Posterior vena cava (tissue), 2 donors: Measurements from ENCODE around the gene MCMBP. TPM values are rescaled to one million over a fixed set of nuclear protein-coding genes. Genes with fewer than 3 reads are reported as not detected.

Experiments
- DNase-seq: peaks from one replicate; pipeline ENCODE4 v3.0.0-alpha.2; 2020; ENCODE audit warnings: low spot score
- intact Hi-C, 2 donors: fragments of 100-400 bp; cut with DNase I; formaldehyde crosslinking; loops; one replicate each; pipeline versions ENCODE4 v1.14.1 to v1.14.2; 2022 to 2023
- total RNA-seq, 2 donors: library from RNA; stranded (reverse); fragmentation: NEBNext Ultra II Directional; extraction: Animal tissue kit (Norgen Biotek cat#: 25700); gene quantifications; one replicate each; pipeline ENCODE4 v1.2.1, GENCODE V29; 2021
- donor health status: DM: yes; HTN: yes; CAD: no.
- donor health status: DM: yes; HTN: yes; CAD: no.

MCMBP gene
- total RNA-seq, 2 donors from 2014 or later, result 42.7 to 50.5 TPM

DNA sequence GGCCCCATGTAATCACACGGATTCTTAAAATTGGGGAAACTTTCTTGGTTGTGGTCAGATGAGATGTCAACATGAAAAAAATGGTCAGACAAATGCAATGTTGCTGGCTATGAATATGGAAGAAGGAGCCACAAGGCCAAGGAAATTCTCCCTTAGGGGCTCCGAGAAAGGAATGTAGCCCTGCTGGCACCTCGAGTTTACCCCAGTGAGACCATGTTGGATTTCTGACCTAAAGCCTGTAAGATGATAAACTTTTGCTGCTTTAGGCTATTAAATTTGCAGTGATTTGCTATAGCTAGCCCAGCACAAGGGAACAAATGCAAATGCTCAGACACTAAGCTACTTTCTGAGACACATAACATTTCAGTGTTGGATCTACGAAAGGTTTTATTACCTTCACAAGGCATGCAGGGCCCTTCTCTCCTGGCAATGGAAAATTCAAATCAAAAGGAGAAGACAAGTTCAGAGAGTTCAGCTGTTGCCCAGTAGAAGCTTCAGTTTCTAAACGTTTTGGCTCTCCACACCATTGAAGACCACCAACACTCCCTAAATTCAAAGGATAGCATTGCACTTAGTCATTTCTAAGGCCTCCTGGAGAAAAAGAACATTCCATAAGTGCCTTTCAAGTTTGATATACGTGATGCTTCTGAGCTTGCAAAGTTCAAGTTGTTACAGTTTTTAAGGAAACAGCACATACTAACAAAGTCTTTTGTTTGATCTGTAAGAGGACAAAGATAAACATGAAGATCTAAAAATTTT lies 23.4 kb downstream of the MCMBP start:
- intact Hi-C loops, result no loop called here
- no peak for DNase-seq

DNA sequence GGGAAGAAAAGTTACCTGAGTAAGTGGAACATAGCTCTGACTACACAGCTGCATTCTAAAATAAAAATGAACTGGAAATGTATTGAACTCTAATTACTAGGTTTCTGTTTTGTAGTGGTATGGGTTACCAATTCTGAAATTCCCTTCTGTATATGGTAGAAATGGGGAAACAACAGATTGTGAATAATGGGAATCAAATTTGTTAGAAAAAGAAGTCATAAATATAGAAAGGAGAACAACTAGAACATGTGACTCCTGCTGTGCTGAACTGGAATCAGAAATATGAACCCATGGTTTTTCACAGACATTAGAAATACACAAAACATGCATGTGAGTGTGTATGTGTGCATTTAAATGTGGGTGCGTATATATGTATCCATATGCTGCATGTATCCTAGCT lies 27.0 kb downstream of the MCMBP start:
- DNase-seq, result no peak
- intact Hi-C loops, result no loop called here

DNA sequence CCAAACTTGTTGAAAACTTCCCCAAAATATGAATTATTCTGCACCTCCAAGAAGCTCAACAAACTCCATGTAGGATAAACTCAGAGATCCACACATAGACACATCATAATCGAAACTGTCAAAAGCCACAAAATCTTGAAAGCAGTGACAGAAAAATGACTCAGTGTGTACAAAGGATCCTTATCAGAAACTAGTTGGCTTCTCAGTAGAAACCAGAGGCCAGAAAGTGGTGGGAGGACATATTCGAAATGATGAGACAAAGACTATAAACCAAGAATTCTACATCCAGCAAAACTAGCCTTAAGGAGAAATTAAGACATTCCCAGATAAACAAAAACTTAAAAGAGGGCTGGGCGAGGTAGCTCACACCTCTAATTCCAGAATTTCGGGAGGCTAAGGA lies 38.5 kb downstream of the MCMBP start:
- intact Hi-C loops, result loop anchor here in 1 of 2 donors (10.0 kb wide), 1 partner anchor 79 kb away; no protein-coding TSS in a partner anchor
- no peak for DNase-seq

- intact Hi-C loops, result loop anchor here in 1 of 2 donors (10.0 kb wide), 1 partner anchor 78 kb away; no protein-coding TSS in a partner anchor
- no peak for DNase-seq
Measured at GRCh38 chr10:119832951-119833350, 39.7 kb downstream of the MCMBP start.

GRCh38 chr10:119831656-119832055 lies 41.0 kb downstream of the MCMBP start:
- intact Hi-C loops, result loop anchor here in 1 of 2 donors (10.0 kb wide), 1 partner anchor 77 kb away; no protein-coding TSS in a partner anchor
- no peak for DNase-seq

GRCh38 chr10:119830851-119831250 lies 41.8 kb downstream of the MCMBP start:
- no peak for DNase-seq
- intact Hi-C loops, result loop anchor here in 1 of 2 donors (10.0 kb wide), 1 partner anchor 76 kb away; no protein-coding TSS in a partner anchor

- no peak for DNase-seq
- intact Hi-C loops, result no loop called here
Measured at GRCh38 chr10:119829429-119829828, 43.2 kb downstream of the MCMBP start.

GRCh38 chr10:119827430-119827829 lies 45.2 kb downstream of the MCMBP start:
- intact Hi-C loops, result no loop called here
- DNase-seq, result no peak

DNA sequence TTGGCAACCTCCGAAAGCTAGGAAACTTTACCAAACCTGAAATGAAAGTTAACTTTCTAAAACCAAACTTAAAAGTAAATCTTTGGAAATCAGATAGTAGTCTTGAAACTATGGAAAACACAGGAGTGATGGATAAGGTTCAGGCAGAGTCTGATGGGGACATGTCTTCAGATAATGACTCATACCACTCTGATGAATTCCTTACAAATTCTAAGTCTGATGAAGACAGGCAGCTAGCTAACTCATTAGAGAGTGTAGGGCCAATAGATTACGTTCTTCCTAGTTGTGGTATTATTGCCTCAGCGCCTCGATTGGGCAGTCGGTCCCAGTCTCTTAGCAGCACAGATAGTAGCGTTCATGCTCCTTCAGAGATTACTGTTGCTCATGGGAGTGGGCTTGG lies 45.9 kb downstream of the MCMBP start:
- no peak for DNase-seq
- intact Hi-C loops, result no loop called here

DNA sequence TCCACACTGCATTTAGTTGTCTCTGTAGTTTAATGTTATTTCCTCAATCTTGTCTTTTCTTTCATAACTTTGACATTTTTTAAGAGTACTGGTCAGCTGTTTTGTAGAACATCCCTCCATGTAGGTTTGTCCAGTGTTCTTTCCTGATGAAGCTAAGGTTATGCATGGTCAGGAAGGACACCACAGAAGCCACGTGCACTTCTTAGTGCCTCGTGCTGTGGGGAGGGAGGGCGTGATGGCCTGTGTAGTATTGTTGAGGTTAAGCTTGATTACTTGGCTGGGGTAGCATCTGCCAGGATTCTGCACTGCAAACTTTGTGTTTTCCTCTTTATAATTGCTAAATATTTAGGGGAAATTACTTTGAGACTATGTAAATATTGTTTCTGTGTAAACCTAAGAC lies 48.3 kb downstream of the MCMBP start:
- no peak for DNase-seq
- intact Hi-C loops, result no loop called here

DNA sequence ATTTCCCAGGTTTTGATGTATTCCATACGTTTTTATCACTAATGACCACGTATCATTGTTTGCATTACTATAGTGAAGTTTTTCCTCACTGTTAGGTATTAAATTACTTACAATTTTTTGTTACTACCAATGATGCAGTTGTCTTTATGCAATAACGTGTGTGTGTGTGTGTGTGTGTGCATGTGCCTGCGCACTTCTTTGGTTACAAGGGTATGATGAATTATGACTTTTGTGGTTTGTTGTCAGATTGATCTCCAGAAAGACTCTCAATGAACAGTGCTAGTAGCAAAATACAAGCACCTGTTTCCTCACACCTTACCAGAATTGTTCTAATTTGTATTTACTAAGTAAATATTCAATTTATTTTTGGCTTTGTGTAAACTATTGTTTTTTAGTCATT lies 51.5 kb downstream of the MCMBP start:
- intact Hi-C loops, result no loop called here
- no peak for DNase-seq

- DNase-seq, result no peak
- intact Hi-C loops, result no loop called here
Measured at GRCh38 chr10:119818889-119819270, 53.8 kb downstream of the MCMBP start.

- intact Hi-C loops, result no loop called here
Measured at GRCh38 chr10:119817991-119818888, 54.4 kb downstream of the MCMBP start.

DNA sequence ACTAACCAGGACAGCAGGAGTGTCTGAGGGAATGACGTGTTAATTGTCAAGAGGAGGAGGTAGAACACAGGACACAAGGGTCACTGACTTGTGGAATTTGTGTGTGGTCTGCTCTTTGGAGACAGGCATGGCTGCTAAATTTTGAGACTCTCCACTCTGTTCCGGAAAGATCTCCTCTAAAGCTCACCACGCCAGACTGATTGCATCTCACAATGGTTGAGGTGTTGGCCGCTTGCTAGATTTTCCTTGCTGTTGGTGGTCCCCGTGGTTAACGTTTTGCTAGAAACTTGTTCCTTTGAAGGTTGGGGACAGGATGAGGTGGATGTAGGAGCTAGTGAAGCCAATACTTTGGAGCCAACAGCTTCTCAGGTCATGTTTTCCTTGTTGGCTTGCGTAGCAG lies 57.0 kb downstream of the MCMBP start:
- DNase-seq, result no peak
- intact Hi-C loops, result no loop called here

More at GRCh38 chr10:119817991-119818888, 54.4 kb downstream of the MCMBP start:
- peak; percentile 91 for DNase-seq

DNA sequence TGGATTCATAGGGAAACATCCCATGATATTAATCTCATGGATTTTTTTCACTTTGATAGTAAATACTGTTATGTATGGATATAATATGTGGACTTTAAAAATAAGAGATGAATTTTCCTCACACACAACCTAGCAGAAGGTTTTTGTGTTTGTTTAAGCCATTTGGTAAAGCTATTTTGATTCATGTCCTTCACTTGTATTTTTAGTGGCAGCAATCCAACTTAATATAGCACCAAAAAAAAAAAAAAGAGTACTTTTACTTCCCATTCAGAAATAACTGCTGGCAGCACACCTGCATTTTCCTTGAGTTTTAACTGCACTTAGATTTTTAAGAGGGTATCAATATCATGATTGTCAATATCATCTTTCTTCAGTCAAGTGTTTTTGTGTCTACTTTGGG lies 60.0 kb downstream of the MCMBP start:
- intact Hi-C loops, result no loop called here
- DNase-seq, result no peak

- no peak for DNase-seq
- intact Hi-C loops, result no loop called here
Measured at GRCh38 chr10:119811122-119811521, 61.5 kb downstream of the MCMBP start.

GRCh38 chr10:119807960-119808697 lies 64.5 kb downstream of the MCMBP start:
- no peak for DNase-seq
- intact Hi-C loops, result no loop called here

DNA sequence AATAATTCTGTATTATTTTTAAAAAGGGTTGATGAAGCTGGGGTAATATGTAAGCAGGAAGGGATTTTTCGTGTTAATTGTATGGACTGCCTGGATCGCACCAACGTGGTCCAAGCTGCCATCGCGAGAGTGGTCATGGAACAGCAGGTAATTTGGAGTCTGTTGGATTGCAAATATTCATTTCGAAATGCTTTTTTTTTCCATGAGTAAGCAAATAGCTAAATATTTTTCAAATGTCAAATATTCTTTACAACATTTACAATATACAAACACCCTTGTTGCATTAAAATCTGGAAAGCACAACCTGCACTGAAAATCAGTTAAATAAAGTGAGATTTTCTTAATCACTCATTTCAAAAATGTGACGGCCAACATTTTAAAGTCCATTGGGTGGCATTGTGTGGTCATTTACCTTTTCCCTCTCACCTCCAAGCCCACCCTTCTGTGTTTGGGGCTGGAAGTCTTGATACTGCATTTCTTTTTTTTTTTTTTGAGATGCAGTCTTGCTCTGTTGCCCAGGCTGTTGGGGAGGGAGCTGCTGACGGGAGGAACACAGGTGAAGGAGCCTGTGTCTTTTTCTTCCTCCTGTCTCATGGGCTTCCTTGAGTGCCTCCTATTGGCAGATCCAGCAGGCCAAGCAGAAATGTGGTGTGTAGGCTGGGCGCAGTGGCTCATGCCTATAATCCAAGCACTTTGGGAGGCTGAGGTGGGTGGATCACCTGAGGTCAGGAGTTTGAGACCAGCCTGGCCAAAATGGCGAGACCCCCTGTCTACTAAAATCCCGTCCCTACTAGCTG lies 66.1 kb downstream of the MCMBP start:
- intact Hi-C loops, result no loop called here
- no peak for DNase-seq

DNA sequence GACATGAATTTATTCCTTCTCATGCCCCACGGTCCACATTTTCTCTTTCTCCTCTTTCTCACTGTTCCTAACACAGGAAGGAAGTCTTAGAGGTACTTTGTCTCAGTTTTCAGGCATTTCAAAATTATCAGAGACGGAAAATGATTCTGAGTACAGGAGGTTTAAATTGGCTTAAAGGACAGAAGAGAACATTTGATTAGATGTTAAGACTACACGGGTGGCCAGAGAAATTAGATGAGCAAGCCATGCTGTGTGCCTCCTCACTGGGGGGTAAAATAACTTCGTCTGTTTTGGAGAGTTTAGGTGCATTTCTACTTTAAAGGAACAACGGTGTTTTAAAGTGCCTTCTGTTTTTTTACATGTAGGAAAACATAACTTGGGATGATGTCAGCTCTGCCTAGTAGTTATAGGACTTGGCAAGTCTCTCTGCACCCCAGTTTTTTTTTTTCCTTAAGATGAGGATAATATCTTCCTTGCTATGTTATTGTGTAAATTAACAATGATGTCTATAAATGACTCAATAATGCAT lies 66.9 kb downstream of the MCMBP start:
- DNase-seq, result no peak

More for the DNA sequence above, 66.9 kb downstream of the MCMBP start:
- intact Hi-C loops, result no loop called here
